T-cell (primary cell): Measurements from ENCODE around the gene GH2. TPM values are rescaled to one million over a fixed set of nuclear protein-coding genes. Genes with fewer than 3 reads are reported as not detected.
"Not testable (repeated sequence)": the region's sequence is repeated elsewhere in the genome, so short reads cannot be mapped to it uniquely, and the experiment has no call there.

Source experiments
- ATAC-seq, 4 experiments: fragments of 200-7000 bp in 3 of 4; fragments of 150-1000 bp in 1 of 4; cut with Tn5 transposase; replicated peaks in 1 of 4; 1 replicate in 3 of 4; 2 replicates in 1 of 4; pipeline ENCODE4 v1.10.0; 2021; ENCODE audit warnings: moderate library complexity in 3 of 4, mild to moderate bottlenecking in 2 of 4, moderate number of reproducible peaks in 1 of 4
- CTCF ChIA-PET, 2 donors: fragments of 300-600 bp; sonication (Branson Sonifier 250); formaldehyde crosslinking; loops; one replicate each; lab custom pipeline; 2022; ENCODE audit warnings: antibody characterized with exemption in 2 of 2; lab: Charles Lee
- POLR2A ChIA-PET, 2 donors: fragments of 300-600 bp; sonication (Branson Sonifier 250); formaldehyde crosslinking; loops; one replicate each; lab custom pipeline; 2022; ENCODE audit warnings: antibody characterized with exemption in 2 of 2; lab: Charles Lee
- DNase-seq, 35 experiments: peaks; one replicate each; pipeline versions ENCODE4 v3.0.0 to v3.0.0-alpha.2; 2013 to 2023
- H3K27ac ChIP-seq: one replicate; pipeline ENCODE4 v1.5.1; 2013; ENCODE audit warnings: low read length
- H3K27me3 ChIP-seq, 2 experiments: replicated peaks in 1 of 2; 1 replicate in 1 of 2; 2 replicates in 1 of 2; pipeline versions ENCODE4 v1.6.1 to v1.7.0; 2013; ENCODE audit warnings: low read length in 1 of 2, mixed read lengths in 1 of 2; ENCODE audit not compliant: control insufficient read depth in 2 of 2, insufficient read depth in 2 of 2; ENCODE audit errors: extremely low read depth in 1 of 2
- H3K36me3 ChIP-seq, 2 donors: 1 replicate in 1 of 2; 2 replicates in 1 of 2; pipeline versions ENCODE4 v1.6.1 to v1.7.0; 2013; ENCODE audit warnings: low read length in 1 of 2; ENCODE audit not compliant: control insufficient read depth in 2 of 2, insufficient read depth in 1 of 2; ENCODE audit errors: extremely low read depth in 1 of 2
- H3K4me1 ChIP-seq, 2 experiments: 1 replicate in 1 of 2; 2 replicates in 1 of 2; pipeline versions ENCODE4 v1.6.1 to v1.7.0; 2013; ENCODE audit warnings: low read length in 2 of 2, mixed read lengths in 1 of 2; ENCODE audit not compliant: insufficient read depth in 2 of 2, control insufficient read depth in 1 of 2; ENCODE audit errors: extremely low read depth in 1 of 2
- H3K4me3 ChIP-seq, 2 donors: 1 replicate in 1 of 2; 2 replicates in 1 of 2; pipeline versions ENCODE4 v1.5.1 to v1.7.0; 2013; ENCODE audit warnings: mild to moderate bottlenecking in 2 of 2, low read length in 1 of 2, moderate library complexity in 1 of 2; ENCODE audit not compliant: control insufficient read depth in 1 of 2; ENCODE audit errors: extremely low read depth in 1 of 2
- H3K9me3 ChIP-seq: 2 replicates; pipeline ENCODE4 v1.7.0; 2013
- H3K27ac Mint-ChIP-seq, 2 donors: one replicate each; pipeline ENCODE4 v1.8.0; 2020 to 2021; ENCODE audit warnings: mild to moderate bottlenecking in 2 of 2, mixed read lengths in 2 of 2
- H3K27me3 Mint-ChIP-seq, 2 donors: one replicate each; pipeline ENCODE4 v1.8.0; 2021 to 2022; ENCODE audit warnings: mixed read lengths in 2 of 2
- H3K36me3 Mint-ChIP-seq: one replicate; pipeline ENCODE4 v1.8.0; 2021; ENCODE audit warnings: mixed read lengths
- H3K4me1 Mint-ChIP-seq, 3 donors: one replicate each; pipeline ENCODE4 v1.8.0; 2020 to 2022; ENCODE audit warnings: mixed read lengths in 3 of 3, mild to moderate bottlenecking in 1 of 3
- H3K4me3 Mint-ChIP-seq, 3 donors: one replicate each; pipeline ENCODE4 v1.8.0; 2020 to 2022; ENCODE audit warnings: mild to moderate bottlenecking in 3 of 3, mixed read lengths in 3 of 3, moderate library complexity in 3 of 3
- H3K9me3 Mint-ChIP-seq, 3 donors: one replicate each; pipeline ENCODE4 v1.8.0; 2020 to 2022; ENCODE audit warnings: mixed read lengths in 3 of 3
- WGBS: methylation state at CpG from one replicate; pipeline ENCODE4 v1.1.5; 2013; ENCODE audit warnings: missing lambda C conversion rate; ENCODE audit not compliant: insufficient coverage; 5-methylcytosine and 5-hydroxymethylcytosine counted together
- total RNA-seq, 35 experiments: library from RNA in 6 of 35; stranded (reverse) in 6 of 35; fragments of 120-200 nt in 1 of 35; gene quantifications; one replicate each; pipeline versions ENCODE4 v1.2.1 to v1.2.4 and lab custom pipeline; 2013 to 2026

GH2 gene
- total RNA-seq, 5 donors from 2014 or later (not counting 1 experiment from before 2014, with no cell fraction given), result not detected

- CTCF ChIA-PET, result interaction anchor here in 1 of 2 donors (0.6 kb wide), 1 partner anchor 1329 kb away, joined by 3 read pairs; no protein-coding TSS in a partner anchor
- peaks cover 0 to 19% of the 10 kb centered on the region in 2 experiments for H3K27me3 ChIP-seq
- H3K4me1 ChIP-seq, POLR2A ChIA-PET, H3K27me3 Mint-ChIP-seq, H3K4me3 Mint-ChIP-seq, H3K9me3 ChIP-seq, H3K4me1 Mint-ChIP-seq, H3K27ac ChIP-seq, H3K9me3 Mint-ChIP-seq, H3K4me3 ChIP-seq, H3K36me3 Mint-ChIP-seq, H3K27ac Mint-ChIP-seq, H3K36me3 ChIP-seq: not testable (repeated sequence)
- 97% methylated on average over 5 of the region's 12 CpGs for WGBS
- peak in 1 of 4 experiments; percentile 47 for ATAC-seq
- DNase-seq, result peak in 2 of 35 experiments; percentile 13 to 21
Measured at GRCh38 chr17:63907161-63907778, 25.5 kb upstream of the GH2 start.

- H3K36me3 Mint-ChIP-seq, H3K27me3 Mint-ChIP-seq, H3K27ac ChIP-seq, H3K9me3 Mint-ChIP-seq, H3K9me3 ChIP-seq, ATAC-seq, H3K4me3 ChIP-seq, DNase-seq, H3K4me3 Mint-ChIP-seq, H3K27me3 ChIP-seq, H3K4me1 ChIP-seq, H3K4me1 Mint-ChIP-seq, H3K36me3 ChIP-seq, H3K27ac Mint-ChIP-seq: not testable (repeated sequence)
- CTCF ChIA-PET, result interaction anchor here (0.5 to 1.7 kb wide), 5 partner anchors 121 to 564 kb away, joined by 3 to 10 read pairs (median 4); no protein-coding TSS in a partner anchor
- POLR2A ChIA-PET, result interaction anchor here in 1 of 2 donors (0.6 to 0.7 kb wide), 2 partner anchors 229 to 240 kb away, joined by 3 to 6 read pairs; no protein-coding TSS in a partner anchor
- WGBS, result 86% methylated on average over 1 of the region's 8 CpGs
Measured at GRCh38 chr17:63904796-63905195, 23.1 kb upstream of the GH2 start.

- H3K4me3 ChIP-seq, H3K9me3 ChIP-seq, H3K4me1 Mint-ChIP-seq, H3K27me3 ChIP-seq, H3K27ac Mint-ChIP-seq, POLR2A ChIA-PET, H3K4me3 Mint-ChIP-seq, H3K27ac ChIP-seq, H3K36me3 Mint-ChIP-seq, H3K4me1 ChIP-seq, H3K27me3 Mint-ChIP-seq, H3K36me3 ChIP-seq, H3K9me3 Mint-ChIP-seq: not testable (repeated sequence)
- CTCF ChIA-PET, result interaction anchor here (0.6 to 1.0 kb wide), 3 partner anchors 14 to 565 kb away, joined by 3 to 4 read pairs (median 3); no protein-coding TSS in a partner anchor
- DNase-seq (peak in 9 of 35 experiments; percentile 10 to 51 (median 18)), ATAC-seq (peak; percentile 60 to 75 (median 70))
- WGBS, result 100% methylated on average over 1 of the region's 5 CpGs
Measured at GRCh38 chr17:63903787-63904201, 22.1 kb upstream of the GH2 start.

DNA sequence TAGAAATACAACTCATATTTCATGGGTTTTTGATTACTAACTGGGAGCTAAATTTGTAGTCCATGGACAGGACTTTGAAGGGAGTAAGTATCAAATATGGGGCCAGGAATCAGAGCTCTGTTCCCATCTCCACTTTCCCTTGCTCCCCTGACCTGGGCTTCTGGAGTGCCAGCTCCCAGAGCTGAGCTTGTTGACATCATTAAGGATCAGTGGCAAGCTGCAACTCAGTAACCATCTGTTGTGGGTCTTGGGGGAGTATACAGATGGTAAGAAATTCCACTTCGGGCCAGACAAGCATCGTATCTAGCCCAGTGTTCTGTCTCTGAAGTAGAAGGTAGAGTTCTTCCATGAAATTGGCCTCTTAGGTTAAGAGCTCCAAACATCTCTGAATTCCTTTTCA lies 20.2 kb upstream of the GH2 start:
- H3K27me3 Mint-ChIP-seq, H3K36me3 Mint-ChIP-seq, H3K36me3 ChIP-seq, H3K9me3 ChIP-seq, DNase-seq, H3K27me3 ChIP-seq, H3K27ac ChIP-seq, H3K4me1 Mint-ChIP-seq, POLR2A ChIA-PET, H3K4me3 Mint-ChIP-seq, H3K27ac Mint-ChIP-seq, H3K4me1 ChIP-seq, H3K9me3 Mint-ChIP-seq, ATAC-seq, H3K4me3 ChIP-seq: not testable (repeated sequence)
- WGBS, result 100% methylated on average over 1 of the region's 2 CpGs
- CTCF ChIA-PET, result interaction anchor here (0.6 to 1.2 kb wide), 6 partner anchors 11 to 902 kb away, joined by 3 to 4 read pairs (median 3); no protein-coding TSS in a partner anchor

GRCh38 chr17:63898899-63899798 lies 17.4 kb upstream of the GH2 start:
- CTCF ChIA-PET, result interaction anchor here (0.6 kb wide), 2 partner anchors 63 to 119 kb away, joined by 3 read pairs; no protein-coding TSS in a partner anchor
- H3K27ac ChIP-seq, H3K9me3 Mint-ChIP-seq, H3K36me3 Mint-ChIP-seq, H3K27ac Mint-ChIP-seq, H3K27me3 Mint-ChIP-seq, H3K4me3 Mint-ChIP-seq, H3K9me3 ChIP-seq, H3K27me3 ChIP-seq, H3K4me1 Mint-ChIP-seq, H3K4me1 ChIP-seq, H3K36me3 ChIP-seq, POLR2A ChIA-PET, H3K4me3 ChIP-seq: not testable (repeated sequence)
- whole genome bisulfite sequencing, result 100% methylated on average over 1 of the region's 6 CpGs
- DNase-seq (peak in 3 of 35 experiments; percentile 7 to 47 (median 13)), ATAC-seq (peak in 2 of 4 experiments; percentile 38 to 58)

DNA sequence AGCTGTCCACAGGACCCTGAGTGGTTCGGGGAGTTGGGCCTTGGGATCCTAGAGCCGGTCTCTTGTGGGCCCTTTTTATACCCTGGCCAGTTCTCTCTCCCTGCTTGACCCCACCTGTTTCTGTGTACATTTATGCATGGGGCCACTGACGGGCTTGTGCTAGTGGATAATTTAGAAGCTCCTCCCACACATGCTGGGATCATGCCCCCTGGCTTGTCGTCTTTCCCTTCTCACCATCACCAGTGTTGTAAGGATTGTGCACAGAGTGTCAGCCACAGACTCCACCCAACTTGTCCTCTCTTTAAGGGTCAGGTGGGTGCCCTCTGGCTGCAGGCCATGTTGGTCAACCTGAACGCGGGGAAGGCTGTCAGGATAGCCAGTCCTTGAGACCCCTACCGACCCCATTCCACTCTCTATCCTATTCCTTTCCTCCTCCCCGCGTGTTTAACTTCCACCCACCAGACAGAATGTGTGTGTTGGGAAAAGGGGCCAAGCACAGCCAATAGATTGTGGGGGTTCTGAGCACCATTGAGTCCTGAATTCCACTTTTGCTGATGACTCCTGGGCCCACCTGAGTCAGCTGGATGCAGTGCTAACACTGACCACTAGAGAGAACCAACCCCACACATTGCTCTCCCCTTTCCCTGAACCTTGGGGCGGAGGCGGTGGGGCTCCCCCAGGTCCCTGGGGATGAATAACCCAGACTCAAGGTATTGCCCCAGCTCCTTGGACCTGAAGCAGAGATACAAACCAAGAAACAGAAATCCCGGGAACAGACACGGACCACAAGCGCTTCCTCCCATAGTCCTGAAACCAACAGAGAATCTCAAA lies 15.0 kb upstream of the GH2 start, which contains the start of gene CSH1:
CSH1 (minus strand) TSS at position 51 of the 831 bp plus-strand sequence. CDS start 63 bp downstream, outside the sequence.
- H3K9me3 ChIP-seq, H3K27ac ChIP-seq, H3K4me1 ChIP-seq, DNase-seq, H3K4me1 Mint-ChIP-seq, H3K4me3 Mint-ChIP-seq, CTCF ChIA-PET, H3K9me3 Mint-ChIP-seq, H3K4me3 ChIP-seq, ATAC-seq, POLR2A ChIA-PET, H3K27me3 Mint-ChIP-seq, H3K36me3 ChIP-seq, H3K36me3 Mint-ChIP-seq, H3K27me3 ChIP-seq, H3K27ac Mint-ChIP-seq: not testable (repeated sequence)
- no CpG with 5 or more reads among the region's 14 CpGs for WGBS
